GM21723 (cell line): ENCODE data around the gene SLC24A5.

Experiments used
- ATAC-seq: cut with Tn5 transposase; IDR thresholded peaks from one replicate; pipeline ENCODE4 v1.9.1; 2021; ENCODE audit warnings: mild to moderate bottlenecking, moderate library complexity; ENCODE audit not compliant: unreplicated experiment

The SLC24A5 gene

DNA sequence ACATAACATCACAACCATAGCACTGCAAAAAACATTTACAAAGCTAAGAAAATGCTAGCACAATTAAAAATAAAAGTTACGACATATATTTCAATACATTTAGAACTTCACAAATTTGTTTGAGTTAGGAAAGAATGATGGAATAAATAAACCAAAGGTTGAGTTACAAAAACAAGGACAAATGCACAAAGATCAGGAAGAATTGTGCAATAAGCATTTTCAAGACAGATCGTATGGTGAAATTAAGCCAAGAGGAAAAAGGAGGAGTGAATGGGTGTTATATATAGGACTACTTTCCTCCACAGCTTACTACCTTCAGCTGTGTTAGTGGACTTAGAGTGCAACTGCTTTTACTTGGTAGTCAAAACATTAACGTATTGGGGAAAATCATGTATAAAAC is 64.7 kb downstream of the SLC24A5 start:
- ATAC-seq, result no peak

DNA sequence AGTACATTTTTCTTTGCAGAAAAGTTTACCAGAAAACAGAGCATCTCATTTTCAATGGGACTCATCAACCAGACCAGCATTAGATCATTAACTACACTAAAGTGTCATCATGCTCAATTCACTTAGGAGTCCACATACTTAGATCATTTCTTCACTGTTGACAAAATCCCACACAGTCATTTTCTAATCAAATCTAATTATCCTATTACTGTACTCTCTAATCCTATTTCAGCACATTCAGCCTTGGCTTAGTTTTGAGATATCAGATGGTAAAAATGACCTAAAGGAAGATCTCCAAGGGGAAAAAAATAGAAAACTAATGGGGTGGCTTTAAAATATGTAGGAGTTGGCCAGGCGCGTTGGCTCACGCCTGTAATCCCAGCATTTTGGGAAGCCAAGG is 65.5 kb downstream of the SLC24A5 start:
- ATAC-seq, result no peak

DNA sequence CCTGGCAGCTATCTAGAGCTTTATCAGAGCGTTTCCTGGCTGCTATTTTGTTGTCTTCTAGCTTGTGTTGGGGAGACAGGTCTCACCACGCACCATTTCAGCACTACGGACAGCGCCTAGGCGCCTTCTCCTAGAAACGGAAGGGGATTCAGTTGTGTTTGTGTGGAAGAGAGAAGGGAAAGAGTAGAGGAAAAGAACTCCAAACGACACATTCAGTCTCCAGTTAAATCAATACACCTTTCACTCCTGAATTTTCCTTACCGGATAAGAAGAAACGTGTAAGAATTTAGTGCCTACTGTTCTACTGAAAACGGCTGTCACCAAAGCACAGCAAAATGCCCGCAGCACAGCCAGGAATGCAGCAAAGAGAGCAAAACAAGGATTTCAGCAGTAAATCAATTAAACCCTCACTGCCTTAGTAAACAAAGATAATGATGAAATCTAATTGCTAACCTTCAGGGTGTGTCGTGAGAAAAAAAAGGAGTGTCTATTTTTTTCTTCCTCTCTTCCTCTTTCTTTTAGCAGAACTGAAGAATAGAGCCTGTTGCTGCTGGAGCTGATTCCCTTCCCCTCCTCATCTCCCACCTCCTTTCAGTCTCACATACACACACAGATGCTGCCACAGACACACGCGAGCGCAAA is 70.3 kb downstream of the SLC24A5 start:
- ATAC-seq, result no peak

DNA sequence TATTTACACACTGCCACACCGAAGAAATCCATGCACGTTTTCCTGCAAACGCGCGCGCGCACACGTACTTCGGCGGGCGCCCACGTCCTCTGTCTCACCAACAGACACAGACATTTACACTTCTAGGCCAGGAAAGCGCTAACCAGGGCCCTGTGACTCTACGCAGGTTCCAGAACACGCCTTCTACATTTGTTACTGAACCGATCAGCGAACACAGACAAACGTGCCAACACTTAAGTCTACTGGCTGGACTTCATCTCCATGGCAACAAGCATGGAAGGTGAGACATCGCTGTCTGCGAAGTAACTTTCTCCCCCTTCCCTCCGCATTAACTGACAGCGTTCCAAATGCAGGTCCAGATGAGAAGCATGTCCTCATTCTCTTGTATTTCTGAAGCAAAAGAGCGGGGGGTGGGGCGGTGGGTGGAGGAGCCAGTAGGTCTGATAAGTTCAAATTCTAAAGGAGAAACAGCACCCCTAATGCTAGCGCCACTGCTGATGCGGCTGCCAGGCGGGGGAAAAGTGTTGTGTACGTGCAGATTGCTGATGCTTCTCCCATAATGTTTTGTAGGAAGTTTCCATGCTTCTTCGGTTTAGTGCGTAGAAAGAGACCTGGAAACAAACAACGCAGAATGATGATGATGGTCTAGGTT is 70.9 kb downstream of the SLC24A5 start, which contains the start of gene CTXN2:
Gene CTXN2 (plus strand): TSS at position 92 of the 652 bp plus-strand sequence. CDS start 9,636 bp downstream, outside the sequence.
- no peak for ATAC-seq
